WTC11 (cell line): ENCODE measurements around the gene ZDHHC7.
A peak's percentile ranks its signal among the peaks of the same experiment; 100 is the strongest.

Source experiments
- AFF4 ChIP-seq: sonication (generic); formaldehyde crosslinking; IDR thresholded peaks from 2 replicates; pipeline ENCODE4 v1.8.1; 2023; ENCODE audit warnings: mild to moderate bottlenecking, missing genetic modification reagents, borderline replicate concordance
- CTCF ChIP-seq: fragments of 200-600 bp; IDR thresholded peaks from 2 replicates; pipeline ENCODE4 v1.8.0; 2022; ENCODE audit warnings: antibody characterized with exemption
- GABPB1 ChIP-seq: sonication (generic); formaldehyde crosslinking; IDR thresholded peaks from 2 replicates; pipeline ENCODE4 v1.8.1; 2023; ENCODE audit warnings: mild to moderate bottlenecking, missing genetic modification reagents
- GRHL2 ChIP-seq: fragments of 250-450 bp; sonication (Bioruptor Pico); IDR thresholded peaks from 2 replicates; pipeline ENCODE4 v1.8.0; 2022; ENCODE audit warnings: mild to moderate bottlenecking, moderate library complexity; ENCODE audit not compliant: insufficient replicate concordance, severe bottlenecking
- SMAD4 ChIP-seq: sonication (generic); formaldehyde crosslinking; IDR thresholded peaks from 2 replicates; pipeline ENCODE4 v1.8.0; 2022; ENCODE audit warnings: mild to moderate bottlenecking, missing genetic modification reagents
- ZBTB43 ChIP-seq: sonication (generic); formaldehyde crosslinking; IDR thresholded peaks from 2 replicates; pipeline ENCODE4 v1.8.1; 2023; ENCODE audit warnings: mild to moderate bottlenecking, missing genetic modification reagents
- ZNF281 ChIP-seq: sonication (generic); formaldehyde crosslinking; IDR thresholded peaks from 2 replicates; pipeline ENCODE4 v1.8.0; 2023; ENCODE audit warnings: mild to moderate bottlenecking, missing genetic modification reagents

- TF ChIP-seq CTCF (no peak), GRHL2 (CRISPR knock-in tag) (no peak), AFF4 (CRISPR knock-in tag) (no peak), ZBTB43 (CRISPR knock-in tag) (no peak), GABPB1 (CRISPR knock-in tag) (0 out of 2 replicates have a peak, but pooled peaks have one; percentile 41), SMAD4 (no peak), ZNF281 (CRISPR knock-in tag) (no peak)
Measured at GRCh38 chr16:84976644-84977400, 34.5 kb downstream of the ZDHHC7 start.
